HG03565 (cell line): ENCODE measurements around the gene SLC35G6.
"Not testable (repeated sequence)": the region's sequence is repeated elsewhere in the genome, so short reads cannot be mapped to it uniquely, and the experiment has no call there.

Source experiments
- ATAC-seq: cut with Tn5 transposase; IDR thresholded peaks from one replicate; pipeline ENCODE4 v1.9.1; 2021; ENCODE audit warnings: mild to moderate bottlenecking, moderate library complexity; ENCODE audit not compliant: unreplicated experiment

The SLC35G6 gene

DNA sequence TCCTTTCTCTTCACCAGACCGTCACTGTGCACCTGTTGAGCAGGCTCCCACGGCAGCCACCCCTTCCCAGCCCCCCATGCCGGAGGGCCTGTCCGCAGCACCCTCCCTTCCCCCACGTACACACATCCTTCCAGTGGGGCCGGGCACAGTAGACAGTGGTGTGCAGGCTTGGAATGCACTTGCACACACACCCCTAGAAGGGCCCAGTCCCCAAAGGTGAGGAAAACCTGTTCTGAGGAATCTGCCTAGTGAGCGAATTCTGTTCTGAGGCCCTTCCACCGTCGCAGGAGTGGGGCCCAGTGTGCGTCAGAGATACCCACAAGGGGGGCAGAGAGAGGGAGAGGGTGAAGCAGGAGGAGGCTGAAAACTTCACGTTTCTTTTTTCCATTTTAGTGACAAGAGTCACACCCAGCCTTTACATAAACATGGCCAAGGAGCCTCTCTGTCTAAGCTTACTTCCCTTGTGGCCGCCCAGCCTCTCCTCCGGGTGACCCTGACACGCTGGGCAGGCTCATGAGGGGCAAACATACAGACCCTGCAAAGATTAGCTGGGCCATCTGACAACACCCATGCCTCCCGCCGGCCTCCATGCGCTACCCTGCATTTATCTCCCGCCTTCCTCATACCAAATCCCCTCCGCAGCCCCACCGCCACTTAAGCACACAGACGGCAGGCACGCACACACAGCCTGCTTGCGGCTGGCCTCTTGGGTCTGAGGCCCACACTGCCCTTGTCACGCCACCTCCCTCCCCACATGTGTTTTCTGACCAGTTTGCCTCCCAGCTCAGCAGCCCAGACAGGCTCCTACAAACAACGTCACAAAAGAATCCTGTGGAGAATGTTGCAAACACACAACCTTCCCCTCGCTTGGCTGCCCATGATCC lies 3.6 kb upstream of the SLC35G6 start:
- no peak for ATAC-seq

DNA sequence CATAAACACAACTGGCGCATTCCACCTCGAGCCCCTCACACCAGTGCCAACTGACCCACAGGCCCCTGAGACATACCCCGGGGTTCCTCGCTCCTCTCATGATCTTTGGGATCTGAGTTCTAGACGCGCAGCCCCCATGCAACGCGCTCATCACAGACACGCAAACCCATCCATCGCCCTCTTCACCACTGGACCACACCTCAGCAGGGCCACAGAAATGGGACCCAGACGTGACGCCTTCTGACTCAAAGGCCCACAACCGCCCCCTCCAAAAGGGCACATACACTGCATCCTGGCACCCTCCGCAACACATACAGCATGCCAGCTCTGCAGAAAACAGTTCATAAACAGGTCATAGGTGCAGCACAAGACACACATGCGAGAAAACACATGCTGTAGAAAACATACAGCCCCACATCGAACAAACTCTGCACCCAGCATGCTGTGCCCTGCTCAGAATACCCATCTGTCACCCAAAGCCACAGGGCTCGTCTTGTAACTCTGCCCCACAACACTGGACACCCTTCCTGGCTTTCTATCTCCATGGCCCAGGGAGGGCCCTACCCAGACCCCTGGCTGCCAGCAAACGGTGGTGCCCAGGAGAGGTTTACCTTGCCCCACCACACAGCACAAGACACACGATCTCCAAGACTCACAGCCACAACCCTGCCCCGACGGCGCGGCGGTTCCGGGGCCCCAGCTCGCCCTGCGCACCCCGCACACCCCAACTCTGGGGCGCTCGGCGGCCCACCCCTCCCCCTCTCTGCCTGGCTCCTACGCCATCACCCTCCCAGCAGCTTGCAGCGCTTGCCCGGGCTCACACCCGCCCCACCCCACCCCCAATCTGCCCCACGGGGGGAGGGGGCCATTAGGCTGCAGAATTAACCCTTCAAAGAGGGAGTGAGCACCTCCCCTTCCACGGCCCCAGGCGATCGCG lies 2.7 kb upstream of the SLC35G6 start:
- no peak for ATAC-seq

DNA sequence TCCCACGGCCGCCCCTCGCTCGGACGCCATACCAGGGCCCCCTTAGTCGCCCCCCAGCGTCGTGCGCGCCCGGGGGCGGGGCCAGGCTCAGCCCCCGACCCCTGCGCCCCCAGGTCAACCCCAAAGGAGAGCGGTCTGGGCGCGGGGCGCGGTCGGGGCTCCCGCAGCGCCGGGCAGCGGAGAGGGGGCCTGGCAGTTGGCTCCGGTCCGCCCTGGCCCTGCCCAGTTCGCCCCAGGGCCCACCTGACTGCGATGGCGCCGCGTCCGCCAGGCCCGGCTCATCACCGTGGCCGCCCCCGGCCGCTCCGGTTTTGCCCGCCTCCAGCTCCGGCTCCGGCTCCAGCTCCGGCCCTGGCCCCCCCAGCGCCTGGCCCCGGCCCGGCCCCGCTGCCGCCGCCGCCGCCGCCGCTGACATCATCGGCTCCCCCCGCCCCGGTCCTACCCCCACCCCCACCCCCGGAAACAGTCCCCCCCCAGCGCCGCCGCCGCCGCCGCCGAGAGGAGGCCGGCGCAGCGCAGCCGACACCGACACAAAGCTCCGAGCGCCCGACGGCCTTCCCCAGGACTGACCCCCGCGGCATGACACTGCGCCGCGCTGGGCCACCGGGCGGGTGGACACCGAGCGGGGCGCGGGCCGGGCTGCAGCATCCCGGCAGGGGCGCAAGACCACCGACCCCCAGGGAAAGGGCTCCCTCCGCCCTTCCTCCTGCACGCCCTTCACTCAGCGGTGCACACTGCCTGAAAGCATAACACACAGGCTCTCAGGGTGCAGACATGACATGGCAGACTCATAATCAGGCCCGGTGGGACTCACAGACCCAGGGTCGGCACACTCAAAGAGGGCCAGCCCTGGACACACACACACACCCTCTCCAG lies 1.8 kb upstream of the SLC35G6 start, which contains the start of gene ZBTB4:
TSS of gene ZBTB4 (minus strand) at position 419 of the 876 bp plus-strand sequence. CDS start 12,830 bp downstream, outside the sequence.
- no peak for ATAC-seq

DNA sequence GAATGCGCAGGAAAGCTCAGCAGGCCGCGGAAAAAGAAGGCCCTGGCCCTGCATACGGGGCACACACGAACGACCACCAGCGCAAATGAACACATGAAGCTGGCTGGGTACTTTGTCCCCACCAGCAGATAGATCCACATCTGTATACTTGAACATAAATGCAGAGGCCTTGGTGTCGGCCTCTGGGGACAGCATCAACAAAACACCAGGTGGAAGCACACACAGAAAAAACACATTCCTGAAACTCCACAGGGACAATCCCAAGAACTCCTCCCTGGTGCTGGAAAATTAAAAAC lies 1.2 kb upstream of the SLC35G6 start:
- no peak for ATAC-seq

DNA sequence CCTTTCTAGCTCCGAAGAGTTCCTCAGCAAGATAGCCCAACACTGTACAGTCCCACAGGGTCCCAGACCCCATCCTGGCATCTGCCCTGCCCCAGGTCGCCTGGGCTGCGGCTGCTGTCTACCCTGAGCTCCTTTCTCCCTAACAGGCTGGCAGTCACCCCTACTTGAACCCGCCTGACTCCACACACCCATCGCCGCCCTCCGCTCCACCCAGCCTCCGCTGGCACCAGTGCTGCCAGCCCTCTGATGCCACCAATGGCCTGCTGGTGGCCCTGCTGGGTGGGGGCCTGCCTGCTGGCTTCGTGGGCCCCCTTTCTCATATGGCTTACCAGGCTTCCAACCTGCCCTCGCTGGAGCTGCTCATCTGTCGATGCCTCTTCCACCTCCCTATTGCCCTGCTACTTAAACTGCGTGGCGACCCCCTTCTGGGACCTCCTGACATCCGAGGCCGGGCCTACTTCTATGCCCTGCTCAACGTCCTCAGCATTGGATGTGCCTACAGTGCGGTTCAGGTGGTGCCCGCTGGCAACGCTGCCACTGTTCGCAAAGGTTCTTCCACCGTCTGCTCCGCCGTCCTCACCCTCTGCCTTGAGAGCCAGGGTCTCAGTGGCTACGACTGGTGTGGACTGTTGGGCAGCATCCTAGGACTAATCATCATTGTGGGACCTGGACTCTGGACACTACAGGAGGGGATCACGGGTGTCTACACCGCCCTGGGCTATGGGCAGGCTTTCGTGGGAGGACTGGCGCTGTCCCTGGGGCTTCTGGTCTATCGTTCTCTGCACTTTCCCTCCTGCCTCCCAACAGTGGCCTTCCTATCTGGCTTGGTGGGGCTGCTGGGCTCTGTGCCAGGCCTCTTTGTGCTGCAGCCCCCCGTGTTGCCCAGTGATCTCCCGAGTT lies 846 bp downstream of the SLC35G6 start:
- ATAC-seq: not testable (repeated sequence)

DNA sequence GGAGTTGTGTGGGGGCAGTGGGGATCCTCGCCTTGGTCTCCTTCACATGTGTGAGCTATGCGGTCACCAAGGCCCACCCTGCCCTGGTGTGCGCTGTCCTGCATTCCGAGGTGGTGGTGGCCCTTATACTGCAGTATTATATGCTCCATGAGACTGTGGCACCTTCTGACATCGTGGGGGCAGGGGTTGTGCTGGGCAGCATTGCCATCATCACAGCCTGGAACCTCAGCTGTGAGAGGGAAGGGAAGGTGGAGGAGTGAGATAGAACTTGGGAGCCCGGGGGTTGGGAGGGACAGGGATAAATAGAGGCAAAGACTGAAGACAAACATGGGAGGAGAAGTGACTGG lies 1.5 kb downstream of the SLC35G6 start:
- not testable (repeated sequence) for ATAC-seq

DNA sequence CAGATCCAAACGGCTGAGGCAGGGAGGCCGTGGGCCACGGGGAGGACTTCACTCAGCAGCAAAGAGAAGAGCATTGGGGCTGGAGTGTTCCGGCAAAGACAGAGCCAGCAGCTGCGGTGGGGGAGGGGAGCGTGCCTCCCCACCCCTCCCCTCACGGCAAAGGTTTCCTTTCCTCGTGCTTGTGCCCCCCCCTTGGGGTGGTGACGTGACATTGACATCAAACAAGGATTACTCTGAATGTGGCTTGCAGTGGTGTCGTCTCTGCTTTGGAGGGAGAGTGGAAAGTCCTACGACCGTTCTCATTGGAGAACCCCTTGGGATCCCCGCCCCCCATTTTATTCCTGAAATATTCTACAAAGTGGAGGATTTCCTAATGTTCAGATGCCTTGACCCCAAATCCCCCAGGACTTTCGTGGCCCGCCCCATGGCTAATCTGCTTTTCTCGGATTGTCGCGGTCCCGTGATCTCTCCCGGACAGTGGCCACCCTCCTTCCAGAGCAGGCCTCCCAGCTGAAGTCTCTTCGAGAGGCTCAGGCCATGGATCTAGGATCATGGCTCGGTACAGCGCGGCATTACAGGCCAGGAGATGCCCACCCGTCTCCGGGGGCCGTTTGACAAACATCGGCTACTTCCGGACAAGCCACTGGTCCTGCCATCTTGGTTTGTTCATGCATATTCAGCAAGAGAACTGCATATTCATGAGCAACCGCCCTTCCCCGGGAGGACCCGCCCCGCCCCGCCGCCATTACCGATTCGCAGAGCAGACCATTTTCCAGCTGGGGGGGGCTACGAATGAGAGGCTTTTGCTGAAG lies 2.2 kb downstream of the SLC35G6 start:
- ATAC-seq: peak; percentile 30

DNA sequence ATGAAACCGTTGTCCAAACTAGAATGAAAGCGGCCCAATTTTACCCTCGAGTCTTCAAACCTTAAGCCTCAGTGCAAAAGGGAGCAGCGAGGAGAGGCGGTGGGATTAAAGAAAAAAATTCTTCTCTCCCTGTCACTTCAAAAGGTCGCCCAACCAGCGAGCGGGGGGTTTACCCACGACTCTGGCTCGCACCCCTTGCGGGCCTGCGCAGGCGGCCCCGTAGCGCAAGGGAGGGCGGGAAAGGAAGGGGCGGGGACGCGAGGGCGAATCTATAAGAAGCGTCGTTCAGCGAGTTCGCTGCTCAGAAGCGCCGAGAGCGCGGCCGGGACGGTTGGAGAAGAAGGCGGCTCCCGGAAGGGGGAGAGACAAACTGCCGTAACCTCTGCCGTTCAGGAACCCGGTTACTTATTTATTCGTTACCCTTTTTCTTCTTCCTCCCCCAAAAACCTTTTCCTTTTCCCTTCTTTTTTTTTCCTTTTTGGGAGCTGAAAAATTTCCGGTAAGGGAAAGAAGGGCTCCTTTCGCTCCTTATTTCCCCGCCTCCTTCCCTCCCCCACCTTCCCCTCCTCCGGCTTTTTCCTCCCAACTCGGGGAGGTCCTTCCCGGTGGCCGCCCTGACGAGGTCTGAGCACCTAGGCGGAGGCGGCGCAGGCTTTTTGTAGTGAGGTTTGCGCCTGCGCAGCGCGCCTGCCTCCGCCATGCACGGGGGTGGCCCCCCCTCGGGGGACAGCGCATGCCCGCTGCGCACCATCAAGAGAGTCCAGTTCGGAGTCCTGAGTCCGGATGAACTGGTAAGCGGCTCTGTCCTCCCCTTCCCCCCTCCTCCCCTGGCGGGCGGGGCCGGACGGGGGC lies 3.0 kb downstream of the SLC35G6 start, which contains the start of gene POLR2A:
TSS of gene POLR2A (plus strand) at position 300 of the 852 bp plus-strand sequence.
- peak; percentile 56 for ATAC-seq

DNA sequence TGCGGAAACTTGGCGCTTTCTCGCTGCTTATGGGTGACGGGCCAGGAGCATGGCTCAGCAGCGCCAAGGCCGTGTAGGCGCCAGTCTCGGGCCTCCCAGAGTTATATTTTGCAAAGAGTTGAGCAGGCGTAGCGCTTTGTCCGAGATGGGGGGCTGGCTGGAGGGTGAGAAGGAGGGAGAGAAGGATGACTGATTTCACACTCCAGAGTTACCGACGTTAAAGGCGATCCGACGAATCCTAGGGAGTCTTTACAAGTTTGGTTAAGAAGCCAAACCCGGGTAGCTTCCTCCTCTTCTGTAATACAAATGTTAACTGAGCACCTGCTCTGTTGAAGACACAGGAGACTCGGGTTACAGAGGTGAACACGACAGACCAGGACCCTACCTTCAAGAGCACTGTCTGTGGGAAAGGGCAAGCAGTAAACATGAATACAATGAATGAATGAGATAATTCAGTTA lies 3.7 kb downstream of the SLC35G6 start:
- no peak for ATAC-seq

DNA sequence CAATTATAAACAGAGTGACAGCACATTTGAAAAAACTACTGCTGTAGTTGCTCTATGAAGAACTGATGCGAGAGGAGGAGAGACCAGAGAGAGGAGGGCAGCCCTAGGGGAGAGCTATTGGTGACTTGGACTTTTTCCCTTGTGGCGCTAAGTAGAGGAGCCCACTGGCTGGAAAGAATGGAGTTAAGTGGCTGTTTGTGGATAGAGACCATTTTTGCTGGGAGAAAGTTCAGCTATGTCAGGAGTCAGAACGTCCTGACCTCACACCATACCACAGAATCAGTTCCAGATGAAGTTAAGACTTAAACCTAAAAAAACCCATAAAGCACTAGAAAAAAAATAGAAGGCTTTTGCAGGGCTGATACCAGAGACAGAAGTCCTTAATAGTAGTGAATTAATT lies 4.9 kb downstream of the SLC35G6 start:
- ATAC-seq: no peak

DNA sequence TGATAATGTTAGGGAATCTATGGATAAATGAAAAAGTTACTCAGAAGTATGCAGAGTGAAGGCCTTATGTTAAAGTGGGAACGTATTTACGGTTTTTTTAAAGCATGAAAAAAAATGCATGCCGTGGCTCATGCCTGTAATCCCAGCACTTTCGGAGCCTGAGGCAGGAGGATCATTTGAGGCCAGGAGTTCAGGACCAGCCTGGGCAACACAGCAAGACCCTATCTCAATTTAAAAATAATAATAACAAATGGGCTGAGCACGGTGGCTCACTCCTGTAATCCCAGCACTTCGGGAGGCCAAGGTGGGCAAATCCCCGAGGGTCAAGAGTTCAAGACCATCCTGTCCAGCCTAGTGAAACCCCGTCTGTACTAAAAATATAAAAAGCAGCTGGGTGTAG lies 8.9 kb downstream of the SLC35G6 start:
- ATAC-seq: no peak

DNA sequence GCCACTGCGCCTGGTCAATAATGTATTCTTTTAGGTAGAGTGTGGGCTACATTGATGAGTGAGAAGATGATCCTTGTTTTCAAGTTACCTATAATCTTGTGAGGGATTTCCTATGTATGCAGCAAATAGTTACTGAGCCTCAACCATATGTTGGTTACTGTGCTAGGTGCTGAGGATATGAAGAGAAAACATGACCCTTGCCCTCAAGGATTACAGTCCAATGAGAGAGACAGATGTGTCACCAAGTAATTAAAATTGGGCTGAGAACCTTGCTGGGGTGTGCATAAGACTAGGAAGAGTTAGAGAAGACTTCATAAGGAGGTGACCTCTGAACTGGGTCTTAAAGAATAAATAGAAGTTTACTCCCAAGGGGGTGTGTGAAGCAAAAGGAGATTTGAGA lies 10.3 kb downstream of the SLC35G6 start:
- ATAC-seq: no peak

DNA sequence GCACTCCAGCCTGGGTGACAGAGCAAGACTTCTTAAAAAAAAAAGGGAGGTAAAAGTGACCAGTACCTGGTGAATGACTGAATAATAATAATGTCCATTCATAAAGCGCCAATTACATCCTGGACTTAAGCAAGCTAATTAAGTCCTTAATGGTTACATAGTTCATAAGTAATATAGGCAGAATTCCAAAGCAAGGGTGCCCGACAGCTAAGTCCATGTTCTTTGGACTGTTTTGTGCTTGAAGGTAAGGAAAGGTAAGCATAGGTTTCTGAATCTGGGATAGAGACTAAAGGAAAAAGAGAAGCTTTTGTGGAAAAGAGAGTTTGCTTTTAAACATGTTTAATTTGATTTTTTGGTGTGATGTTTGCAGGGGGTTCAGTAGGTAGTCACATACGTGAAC lies 12.7 kb downstream of the SLC35G6 start:
- no peak for ATAC-seq

DNA sequence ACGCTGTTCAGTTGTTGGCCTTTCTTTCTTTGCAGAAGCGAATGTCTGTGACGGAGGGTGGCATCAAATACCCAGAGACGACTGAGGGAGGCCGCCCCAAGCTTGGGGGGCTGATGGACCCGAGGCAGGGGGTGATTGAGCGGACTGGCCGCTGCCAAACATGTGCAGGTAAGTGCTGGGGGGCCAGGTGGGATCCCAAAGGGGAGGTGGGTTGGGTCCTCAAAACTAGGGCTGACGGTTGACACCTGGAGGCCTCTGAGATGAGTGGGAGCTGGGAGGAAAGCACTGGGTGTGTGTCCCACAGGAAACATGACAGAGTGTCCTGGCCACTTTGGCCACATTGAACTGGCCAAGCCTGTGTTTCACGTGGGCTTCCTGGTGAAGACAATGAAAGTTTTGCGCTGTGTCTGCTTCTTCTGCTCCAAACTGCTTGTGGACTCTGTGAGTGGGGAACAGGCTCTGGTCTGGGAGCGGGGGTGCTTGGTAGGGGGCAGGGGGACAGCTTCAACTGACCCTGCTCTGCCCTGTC lies 14.7 kb downstream of the SLC35G6 start:
- no peak for ATAC-seq

DNA sequence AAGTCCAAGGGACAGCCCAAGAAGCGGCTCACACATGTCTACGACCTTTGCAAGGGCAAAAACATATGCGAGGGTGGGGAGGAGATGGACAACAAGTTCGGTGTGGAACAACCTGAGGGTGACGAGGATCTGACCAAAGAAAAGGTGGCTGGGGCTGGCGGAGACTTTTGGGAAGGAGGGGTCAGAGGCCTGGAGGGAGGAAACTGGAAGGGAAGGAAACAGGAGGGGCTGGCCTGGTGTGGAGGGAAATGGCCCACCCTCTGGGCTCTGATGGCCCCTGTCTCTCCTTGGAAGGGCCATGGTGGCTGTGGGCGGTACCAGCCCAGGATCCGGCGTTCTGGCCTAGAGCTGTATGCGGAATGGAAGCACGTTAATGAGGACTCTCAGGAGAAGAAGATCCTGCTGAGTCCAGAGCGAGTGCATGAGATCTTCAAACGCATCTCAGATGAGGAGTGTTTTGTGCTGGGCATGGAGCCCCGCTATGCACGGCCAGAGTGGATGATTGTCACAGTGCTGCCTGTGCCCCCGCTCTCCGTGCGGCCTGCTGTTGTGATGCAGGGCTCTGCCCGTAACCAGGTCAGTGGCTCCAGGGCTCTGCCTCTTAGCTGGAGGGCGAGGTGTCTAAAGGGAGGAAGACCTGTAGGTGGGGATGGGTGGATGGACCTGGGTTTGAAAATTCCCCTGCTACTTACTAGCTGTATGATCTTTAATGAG lies 15.4 kb downstream of the SLC35G6 start:
- ATAC-seq: no peak

DNA sequence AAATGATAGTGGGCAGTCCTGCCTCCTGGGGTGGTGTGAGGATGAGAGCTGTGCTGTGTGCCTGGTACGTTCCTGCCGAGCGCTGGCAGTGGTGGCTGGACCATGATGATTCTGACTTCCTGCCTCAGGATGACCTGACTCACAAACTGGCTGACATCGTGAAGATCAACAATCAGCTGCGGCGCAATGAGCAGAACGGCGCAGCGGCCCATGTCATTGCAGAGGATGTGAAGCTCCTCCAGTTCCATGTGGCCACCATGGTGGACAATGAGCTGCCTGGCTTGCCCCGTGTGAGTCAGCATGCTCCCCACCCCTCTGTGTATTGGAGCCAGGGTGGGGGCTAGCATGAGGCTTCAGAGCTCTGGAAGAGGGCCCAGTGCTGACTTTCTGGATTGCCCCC lies 16.0 kb downstream of the SLC35G6 start:
- ATAC-seq: no peak

DNA sequence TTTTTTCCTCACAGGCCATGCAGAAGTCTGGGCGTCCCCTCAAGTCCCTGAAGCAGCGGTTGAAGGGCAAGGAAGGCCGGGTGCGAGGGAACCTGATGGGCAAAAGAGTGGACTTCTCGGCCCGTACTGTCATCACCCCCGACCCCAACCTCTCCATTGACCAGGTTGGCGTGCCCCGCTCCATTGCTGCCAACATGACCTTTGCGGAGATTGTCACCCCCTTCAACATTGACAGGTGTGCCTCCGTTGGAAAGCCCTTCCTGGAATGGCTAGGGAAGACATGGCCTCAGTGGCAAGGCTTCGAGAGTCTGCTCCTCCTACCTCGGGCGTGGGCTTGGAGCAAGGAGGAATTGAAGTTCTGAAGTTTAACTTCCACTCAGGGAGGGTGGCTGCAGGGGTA lies 16.4 kb downstream of the SLC35G6 start:
- no peak for ATAC-seq
